Measurements from ENCODE around the gene CCDC167. TPM values are rescaled to one million over a fixed set of nuclear protein-coding genes. Genes with fewer than 3 reads are reported as not detected.

Gene CCDC167
- total RNA-seq, 4 donors from 2014 or later = 23.4 to 35.0 (median 30.8) TPM

- ATAC-seq = no peak
- DNase-seq = no peak
- H3K4me1 ChIP-seq = peaks cover 2 to 9% of the 10 kb centered on the region in 2 donors
- in situ Hi-C loops (cut with MboI; ENCODE audit: low sequenced_read_pairs in 4 of 4) (no loop called here), intact Hi-C loops (cut with DNase I; ENCODE audit: low total_unique reads) (no loop called here)
- H3K4me3 ChIP-seq = no peak overlapping the region
- peaks cover 0 to 46% of the 10 kb centered on the region in 2 donors for H3K36me3 ChIP-seq
- H3K27ac ChIP-seq = peak overlapping the region in 2 of 4 donors; percentile 59 to 60
- H3K27me3 ChIP-seq = no peaks in the 10 kb centered on the region
- no peak for TF ChIP-seq CTCF (IDR thresholded peaks at IDR 0.05 in 4 of 5, conservative IDR thresholded peaks at IDR 0.05 in 1 of 5)
- no peak for TF ChIP-seq POLR2A (IDR thresholded peaks at IDR 0.05)
- no peaks in the 10 kb centered on the region for H3K9me3 ChIP-seq
Observed at GRCh38 chr6:37441651-37442050, 58.0 kb downstream of the CCDC167 start.

DNA sequence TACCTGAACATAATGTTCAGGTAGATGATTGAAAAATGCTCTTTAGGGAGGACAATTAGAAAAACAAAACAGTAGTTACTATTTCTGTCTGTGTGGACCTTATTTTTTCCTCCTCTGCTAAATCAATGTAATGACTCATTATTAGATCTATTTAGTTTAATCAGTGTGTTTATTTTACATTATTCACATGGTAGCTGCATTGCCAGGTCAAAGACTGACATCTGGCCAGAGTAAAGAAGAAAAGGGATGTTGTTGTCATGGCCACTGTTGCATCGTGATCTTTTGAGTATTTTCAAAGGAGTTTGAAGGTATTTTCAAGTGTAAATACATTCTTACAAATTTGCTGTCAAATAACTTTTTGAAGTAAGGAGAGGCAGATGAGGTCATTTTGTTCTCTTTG is 60.8 kb downstream of the CCDC167 start:
- Histone ChIP-seq H3K27ac (no peak overlapping the region), H3K4me1 (peaks cover 12 to 19% of the 10 kb centered on the region in 2 donors), H3K9me3 (no peaks in the 10 kb centered on the region), H3K27me3 (no peaks in the 10 kb centered on the region), H3K4me3 (no peak overlapping the region), H3K36me3 (peaks cover 0 to 32% of the 10 kb centered on the region in 2 donors)
- TF ChIP-seq POLR2A (IDR thresholded peaks at IDR 0.05) (no peak), CTCF (IDR thresholded peaks at IDR 0.05 in 4 of 5, conservative IDR thresholded peaks at IDR 0.05 in 1 of 5) (no peak)
- ATAC-seq (no peak), DNase-seq (no peak)
- in situ Hi-C loops (cut with MboI; ENCODE audit: low sequenced_read_pairs in 4 of 4) = no loop called here
- intact Hi-C loops (cut with DNase I; ENCODE audit: low total_unique reads) = no loop called here

- H3K36me3 ChIP-seq = peaks cover 0 to 31% of the 10 kb centered on the region in 2 donors
- in situ Hi-C loops (cut with MboI; ENCODE audit: low sequenced_read_pairs in 4 of 4) = no loop called here
- H3K27me3 ChIP-seq = no peaks in the 10 kb centered on the region
- TF ChIP-seq POLR2A (IDR thresholded peaks at IDR 0.05) (no peak), CTCF (IDR thresholded peaks at IDR 0.05 in 4 of 5, conservative IDR thresholded peaks at IDR 0.05 in 1 of 5) (no peak)
- ATAC-seq (no peak), DNase-seq (no peak)
- H3K27ac ChIP-seq = no peak overlapping the region
- intact Hi-C loops (cut with DNase I; ENCODE audit: low total_unique reads) = no loop called here
- no peaks in the 10 kb centered on the region for H3K9me3 ChIP-seq
- peaks cover 14 to 20% of the 10 kb centered on the region in 2 donors for H3K4me1 ChIP-seq
- H3K4me3 ChIP-seq = no peak overlapping the region
Observed at GRCh38 chr6:37435816-37436215, 63.9 kb downstream of the CCDC167 start.

- Histone ChIP-seq H3K4me3 (no peak overlapping the region), H3K27me3 (no peaks in the 10 kb centered on the region), H3K27ac (no peak overlapping the region), H3K4me1 (peaks cover 14 to 20% of the 10 kb centered on the region in 2 donors), H3K36me3 (peaks cover 0 to 31% of the 10 kb centered on the region in 2 donors), H3K9me3 (no peaks in the 10 kb centered on the region)
- ATAC-seq (no peak), DNase-seq (no peak)
- TF ChIP-seq POLR2A (IDR thresholded peaks at IDR 0.05) = no peak
- intact Hi-C loops (cut with DNase I; ENCODE audit: low total_unique reads) (no loop called here), in situ Hi-C loops (cut with MboI; ENCODE audit: low sequenced_read_pairs in 4 of 4) (no loop called here)
Observed at GRCh38 chr6:37435373-37435772, 64.3 kb downstream of the CCDC167 start.

- Histone ChIP-seq H3K9me3 (no peaks in the 10 kb centered on the region), H3K27ac (peak overlapping the region; percentile 82 to 97 (median 90)), H3K36me3 (peaks cover 0 to 23% of the 10 kb centered on the region in 2 donors), H3K4me1 (peaks cover 14 to 20% of the 10 kb centered on the region in 2 donors), H3K4me3 (peak overlapping the region; percentile 84 to 99 (median 95)), H3K27me3 (no peaks in the 10 kb centered on the region)
- intact Hi-C loops (cut with DNase I; ENCODE audit: low total_unique reads) (loop anchor here (5.0 kb wide), 2 partner anchors 81 to 126 kb away; partner anchors contain the start of gene RNF8), in situ Hi-C loops (cut with MboI; ENCODE audit: low sequenced_read_pairs in 4 of 4) (no loop called here)
- peak in 1 of 2 donors; percentile 15 for DNase-seq
- no peak for TF ChIP-seq CTCF (IDR thresholded peaks at IDR 0.05 in 4 of 5, conservative IDR thresholded peaks at IDR 0.05 in 1 of 5)
- no peak for TF ChIP-seq POLR2A (IDR thresholded peaks at IDR 0.05)
- peak; percentile 34 to 49 for ATAC-seq
Observed at GRCh38 chr6:37433657-37434271, 65.9 kb downstream of the CCDC167 start.

Other genes starting within 250 kb of the CCDC167 start
- 10 to 100 TPM in 1 of 4 donors, 1 to 10 TPM in 3; 6.3 to 12.3 (median 7.7) TPM for gene TBC1D22B, start 242.1 kb downstream of the CCDC167 start, total RNA-seq
- gene TMEM217, start 241.7 kb downstream of the CCDC167 start, total RNA-seq = under 1 TPM in 1 of 4 donors, not detected in 3; 0.22 TPM
- 10 to 100 TPM in 3 of 4 donors, 1 to 10 TPM in 1; 6.9 to 17.8 (median 11.9) TPM for gene RNF8, start 145.9 kb downstream of the CCDC167 start, total RNA-seq
- gene CMTR1, start 66.7 kb downstream of the CCDC167 start, total RNA-seq = 10 to 100 TPM; 18.2 to 34.6 (median 25.4) TPM
- 1 to 10 TPM in 2 of 4 donors, under 1 TPM in 2; 0.20 to 8.6 (median 1.1) TPM for gene MDGA1, start 198.0 kb upstream of the CCDC167 start, total RNA-seq